Naive B cell (primary cell): ENCODE results near the gene ADAMTS17. TPM values are rescaled to one million over a fixed set of nuclear protein-coding genes. Genes with fewer than 3 reads are reported as not detected.
"Not testable (repeated sequence)": the region's sequence is repeated elsewhere in the genome, so short reads cannot be mapped to it uniquely, and the experiment has no call there.

Experiments used
- ATAC-seq, 2 donors: fragments of 150-1000 bp; cut with Tn5 transposase; 2 replicates each; pipeline ENCODE4 v1.10.0; 2021; ENCODE audit warnings: low read depth in 2 of 2, mild to moderate bottlenecking in 2 of 2, moderate library complexity in 2 of 2
- DNase-seq: peaks from one replicate; pipeline ENCODE4 v3.0.0; 2022
- H3K27ac Mint-ChIP-seq, 6 donors: one replicate each; pipeline ENCODE4 v1.8.0; 2020 to 2022; ENCODE audit warnings: mild to moderate bottlenecking in 6 of 6, mixed read lengths in 6 of 6, moderate library complexity in 5 of 6, inconsistent platforms in 2 of 6
- H3K27me3 Mint-ChIP-seq, 3 donors: one replicate each; pipeline ENCODE4 v1.8.0; 2021 to 2022; ENCODE audit warnings: mixed read lengths in 3 of 3, mild to moderate bottlenecking in 1 of 3
- H3K36me3 Mint-ChIP-seq, 2 donors: one replicate each; pipeline ENCODE4 v1.8.0; 2020 to 2022; ENCODE audit warnings: mixed read lengths in 2 of 2, inconsistent platforms in 1 of 2, mild to moderate bottlenecking in 1 of 2
- H3K4me1 Mint-ChIP-seq, 3 donors: one replicate each; pipeline ENCODE4 v1.8.0; 2020 to 2022; ENCODE audit warnings: mixed read lengths in 3 of 3, inconsistent platforms in 1 of 3, mild to moderate bottlenecking in 1 of 3, moderate library complexity in 1 of 3
- H3K4me3 Mint-ChIP-seq, 8 donors: one replicate each; pipeline ENCODE4 v1.8.0; 2020 to 2022; ENCODE audit warnings: mild to moderate bottlenecking in 8 of 8, mixed read lengths in 8 of 8, moderate library complexity in 8 of 8, inconsistent platforms in 2 of 8
- H3K9me3 Mint-ChIP-seq, 7 donors: one replicate each; pipeline ENCODE4 v1.8.0; 2020 to 2022; ENCODE audit warnings: mixed read lengths in 7 of 7, mild to moderate bottlenecking in 5 of 7, inconsistent platforms in 2 of 7, moderate library complexity in 1 of 7
- polyA plus RNA-seq, 6 donors: library from polyadenylated mRNA; unstranded; fragments of 300-500 nt; fragmentation: Illumina TruSeq; gene quantifications; one replicate each; pipeline ENCODE4 v1.2.3, GENCODE V29; 2021; ENCODE audit warnings: low read depth in 6 of 6

The ADAMTS17 gene
- polyA plus RNA-seq, 6 donors from 2014 or later = not detected

- Mint-ChIP-seq H3K9me3 (peaks cover 0 to 10% (median 5%) of the 10 kb centered on the region in 7 donors), H3K36me3 (no peaks in the 10 kb centered on the region), H3K4me1 (no peaks in the 10 kb centered on the region), H3K27me3 (no peaks in the 10 kb centered on the region), H3K4me3 (no peak overlapping the region), H3K27ac (no peak overlapping the region)
- ATAC-seq = no peak
- DNase-seq = no peak
These were observed 251.4 kb downstream of the ADAMTS17 start for GRCh38 chr15:100090411-100090810.

- peak overlapping the region in 1 of 6 donors; percentile 33 for H3K27ac Mint-ChIP-seq
- not testable (repeated sequence) for H3K27me3 Mint-ChIP-seq, H3K36me3 Mint-ChIP-seq, DNase-seq, H3K4me1 Mint-ChIP-seq, ATAC-seq, H3K4me3 Mint-ChIP-seq
- peaks cover 4 to 11% (median 9%) of the 10 kb centered on the region in 7 donors for H3K9me3 Mint-ChIP-seq
These were observed 257.5 kb downstream of the ADAMTS17 start for GRCh38 chr15:100084042-100084821.

- Mint-ChIP-seq H3K4me3 (no peak overlapping the region), H3K4me1 (no peaks in the 10 kb centered on the region), H3K36me3 (no peaks in the 10 kb centered on the region), H3K27ac (no peak overlapping the region), H3K9me3 (peaks cover 4 to 11% (median 9%) of the 10 kb centered on the region in 7 donors), H3K27me3 (peaks cover 0 to 6% (median 0%) of the 10 kb centered on the region in 3 donors)
- ATAC-seq = no peak
- DNase-seq = no peak
These were observed 258.2 kb downstream of the ADAMTS17 start for GRCh38 chr15:100083572-100083971.

GRCh38 chr15:100082761-100083402, 258.9 kb downstream of the ADAMTS17 start:
- ATAC-seq (no peak), DNase-seq (no peak)
- Mint-ChIP-seq H3K36me3 (no peaks in the 10 kb centered on the region), H3K27me3 (peaks cover 0 to 6% (median 0%) of the 10 kb centered on the region in 3 donors), H3K9me3 (peaks cover 4 to 10% (median 9%) of the 10 kb centered on the region in 7 donors), H3K4me1 (no peaks in the 10 kb centered on the region), H3K27ac (no peak overlapping the region), H3K4me3 (no peak overlapping the region)

GRCh38 chr15:100081454-100081853, 260.3 kb downstream of the ADAMTS17 start:
- no peak for ATAC-seq
- peaks cover 0 to 6% (median 0%) of the 10 kb centered on the region in 3 donors for H3K27me3 Mint-ChIP-seq
- DNase-seq = no peak
- no peaks in the 10 kb centered on the region for H3K4me1 Mint-ChIP-seq
- H3K36me3 Mint-ChIP-seq = no peaks in the 10 kb centered on the region
- peaks cover 0 to 9% (median 4%) of the 10 kb centered on the region in 7 donors for H3K9me3 Mint-ChIP-seq
- H3K27ac Mint-ChIP-seq = no peak overlapping the region
- no peak overlapping the region for H3K4me3 Mint-ChIP-seq

GRCh38 chr15:100078511-100079220, 263.1 kb downstream of the ADAMTS17 start:
- ATAC-seq (no peak), DNase-seq (no peak)
- no peak overlapping the region for H3K27ac Mint-ChIP-seq
- no peak overlapping the region for H3K4me3 Mint-ChIP-seq
- peaks cover 0 to 3% (median 0%) of the 10 kb centered on the region in 7 donors for H3K9me3 Mint-ChIP-seq
- H3K36me3 Mint-ChIP-seq = no peaks in the 10 kb centered on the region
- H3K27me3 Mint-ChIP-seq = peaks cover 0 to 6% (median 0%) of the 10 kb centered on the region in 3 donors
- H3K4me1 Mint-ChIP-seq = no peaks in the 10 kb centered on the region

GRCh38 chr15:100075229-100075628, 266.5 kb downstream of the ADAMTS17 start:
- ATAC-seq (no peak), DNase-seq (no peak)
- Mint-ChIP-seq H3K4me3 (no peak overlapping the region), H3K4me1 (no peaks in the 10 kb centered on the region), H3K27ac (no peak overlapping the region), H3K27me3 (peaks cover 0 to 6% (median 0%) of the 10 kb centered on the region in 3 donors), H3K36me3 (no peaks in the 10 kb centered on the region), H3K9me3 (peaks cover 0 to 8% (median 4%) of the 10 kb centered on the region in 7 donors)

- Mint-ChIP-seq H3K4me1 (no peaks in the 10 kb centered on the region), H3K9me3 (peaks cover 0 to 14% (median 5%) of the 10 kb centered on the region in 7 donors)
- no peak for ATAC-seq
These were observed 267.8 kb downstream of the ADAMTS17 start for GRCh38 chr15:100073982-100074381.

GRCh38 chr15:100066521-100067280, 275.1 kb downstream of the ADAMTS17 start:
- H3K9me3 Mint-ChIP-seq = peaks cover 0 to 20% (median 13%) of the 10 kb centered on the region in 7 donors
- not testable (repeated sequence) for ATAC-seq, DNase-seq, H3K4me1 Mint-ChIP-seq, H3K27me3 Mint-ChIP-seq, H3K4me3 Mint-ChIP-seq, H3K36me3 Mint-ChIP-seq, H3K27ac Mint-ChIP-seq

More at GRCh38 chr15:100073982-100074381, 267.8 kb downstream of the ADAMTS17 start:
- H3K27ac Mint-ChIP-seq = no peak overlapping the region
- DNase-seq = no peak
- H3K36me3 Mint-ChIP-seq = no peaks in the 10 kb centered on the region
- no peak overlapping the region for H3K4me3 Mint-ChIP-seq
- H3K27me3 Mint-ChIP-seq = peaks cover 0 to 6% (median 0%) of the 10 kb centered on the region in 3 donors

GRCh38 chr15:100061944-100062343, 279.8 kb downstream of the ADAMTS17 start:
- H3K4me3 Mint-ChIP-seq = no peak overlapping the region
- H3K9me3 Mint-ChIP-seq = peaks cover 0 to 7% (median 3%) of the 10 kb centered on the region in 7 donors
- DNase-seq (no peak), ATAC-seq (no peak)
- no peaks in the 10 kb centered on the region for H3K4me1 Mint-ChIP-seq
- H3K27me3 Mint-ChIP-seq = peaks cover 3 to 14% (median 10%) of the 10 kb centered on the region in 3 donors
- H3K36me3 Mint-ChIP-seq = no peaks in the 10 kb centered on the region
- H3K27ac Mint-ChIP-seq = no peak overlapping the region

- no peak for DNase-seq
- Mint-ChIP-seq H3K9me3 (no peaks in the 10 kb centered on the region), H3K36me3 (no peaks in the 10 kb centered on the region), H3K27ac (no peak overlapping the region), H3K4me1 (no peaks in the 10 kb centered on the region), H3K27me3 (peaks cover 6 to 15% (median 15%) of the 10 kb centered on the region in 3 donors), H3K4me3 (no peak overlapping the region)
- no peak for ATAC-seq
These were observed 281.4 kb downstream of the ADAMTS17 start for GRCh38 chr15:100060276-100060926.

- DNase-seq = no peak
- Mint-ChIP-seq H3K4me3 (no peak overlapping the region), H3K4me1 (no peaks in the 10 kb centered on the region), H3K9me3 (no peaks in the 10 kb centered on the region), H3K27me3 (peaks cover 6 to 15% (median 14%) of the 10 kb centered on the region in 3 donors), H3K27ac (no peak overlapping the region), H3K36me3 (no peaks in the 10 kb centered on the region)
- ATAC-seq = no peak
These were observed 282.3 kb downstream of the ADAMTS17 start for GRCh38 chr15:100059521-100059920.
